ENCODE measurements around the gene TMEM59L. TPM values are rescaled to one million over a fixed set of nuclear protein-coding genes. Genes with fewer than 3 reads are reported as not detected.

The TMEM59L gene
- total and polyA plus RNA-seq, 9 of the 15 experiments (the other 6 are each of a cell fraction or from before 2014, with no cell fraction given): 0.37 TPM; not detected in 8

DNA sequence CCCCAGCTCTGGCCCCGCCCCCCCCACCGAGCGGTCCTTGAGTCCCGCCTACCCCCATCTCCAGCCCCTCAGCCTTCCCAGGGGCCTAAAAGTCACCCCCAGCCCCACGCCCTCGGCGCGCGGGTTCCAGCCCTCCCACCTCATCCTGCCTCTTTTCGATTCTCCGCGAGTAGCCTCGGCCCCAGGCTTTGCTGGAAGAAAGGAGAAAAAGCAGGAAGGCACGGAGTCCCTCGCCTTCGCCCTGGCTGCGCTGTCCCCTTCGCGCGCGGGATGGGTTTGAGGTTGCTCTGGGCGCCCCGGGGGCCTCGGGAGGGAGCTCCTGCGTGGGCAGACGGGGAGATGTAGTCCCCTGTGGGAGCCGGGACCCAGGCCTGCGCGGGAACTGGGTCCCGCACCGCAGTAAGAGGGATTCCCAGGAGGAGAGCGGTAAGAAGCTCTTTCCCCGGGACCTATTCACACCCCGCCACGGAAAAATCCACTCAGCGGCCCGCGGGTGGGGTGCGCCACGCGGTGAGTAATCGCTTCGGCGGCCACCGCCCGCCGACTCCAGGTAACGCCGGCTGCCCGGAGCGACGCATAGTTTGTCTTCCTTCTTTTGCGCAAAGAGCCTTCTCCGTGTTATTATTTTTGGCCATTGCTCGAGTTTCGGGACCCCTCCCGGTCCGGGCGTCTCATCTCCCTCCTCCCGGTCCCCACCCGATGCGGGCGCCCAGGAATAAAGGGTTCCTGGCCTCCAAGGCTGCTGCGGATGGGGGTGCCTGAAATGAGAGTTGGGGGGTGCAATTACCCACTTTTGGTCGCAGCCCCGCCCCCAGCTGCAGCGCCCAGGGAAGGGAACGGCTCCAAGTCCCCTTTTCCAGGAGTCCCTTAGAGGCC, 5.2 kb upstream of the TMEM59L start:
- Histone ChIP-seq H3K9me1 (ENCODE audit: control insufficient read depth, insufficient read depth, low read length) (no peaks in the 10 kb centered on the region), H3K4me3 (no peak overlapping the region), H3K9ac (ENCODE audit: insufficient read depth in 1 of 2, low read depth in 2 of 2, low read length in 2 of 2) (no peak overlapping the region), H3K79me2 (ENCODE audit: control insufficient read depth, insufficient read depth, low read length) (no peaks in the 10 kb centered on the region), H3K9me3 (replicated peaks; ENCODE audit: control insufficient read depth, insufficient read depth, low read depth, low read length) (no peaks in the 10 kb centered on the region), H3K27ac (ENCODE audit: extremely low read depth, low read depth, low read length) (no peak overlapping the region), H3K36me3 (ENCODE audit: control insufficient read depth, insufficient read depth, low read length) (no peaks in the 10 kb centered on the region), H3K4me1 (replicated peaks in 1 of 2; ENCODE audit: control insufficient read depth in 2 of 2, insufficient read depth in 2 of 2, low read length in 2 of 2) (peaks cover 0 to 67% of the 10 kb centered on the region in 2 experiments; a peak in 2 of 5 replicates), H3K4me2 (ENCODE audit: insufficient read depth, low read length) (no peak overlapping the region), H2AFZ (ENCODE audit: low read depth, low read length) (no peak overlapping the region), H3K27me3 (ENCODE audit: control insufficient read depth in 2 of 2, insufficient read depth in 2 of 2, low read length in 2 of 2) (peaks cover 47 to 73% of the 10 kb centered on the region in 2 experiments), H4K20me1 (replicated peaks; ENCODE audit: control insufficient read depth, insufficient read depth, low read length) (peaks cover 32% of the 10 kb centered on the region)
- ATAC-seq (no peak), DNase-seq (ENCODE audit: extremely low read depth in 1 of 4, low spot score in 3 of 4) (peak in 1 of 4 experiments; percentile 37), FAIRE-seq (no peak)
- 4% methylated on average over 47 of the region's 68 CpGs for WGBS (ENCODE audit: insufficient coverage, low coverage, missing lambda C conversion rate)
- TF ChIP-seq HNRNPK (IDR thresholded peaks at IDR 0.05; ENCODE audit: low read depth, low read length, poor library complexity, severe bottlenecking): no peak
- no peak for TF ChIP-seq RBFOX2 (IDR thresholded peaks at IDR 0.05; ENCODE audit: low read depth, low read length)
- TF ChIP-seq, protein P1, sequence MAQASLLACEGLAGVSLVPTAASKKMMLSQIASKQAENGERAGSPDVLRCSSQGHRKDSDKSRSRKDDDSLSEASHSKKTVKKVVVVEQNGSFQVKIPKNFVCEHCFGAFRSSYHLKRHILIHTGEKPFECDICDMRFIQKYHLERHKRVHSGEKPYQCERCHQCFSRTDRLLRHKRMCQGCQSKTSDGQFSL (CRISPR knock-in tag; IDR thresholded peaks at IDR 0.05): 0 out of 2 replicates have a peak, but pooled peaks have one; percentile 31
- TF ChIP-seq, protein P1 (tag; IDR thresholded peaks at IDR 0.05): no peak
- TF ChIP-seq SAFB (IDR thresholded peaks at IDR 0.05; ENCODE audit: borderline replicate concordance, low read depth, low read length): peak; percentile 69; the same call in 1 of the 2 replicates
- TF ChIP-seq TRIM24 (IDR thresholded peaks at IDR 0.05): no peak
- TF ChIP-seq, protein P2, sequence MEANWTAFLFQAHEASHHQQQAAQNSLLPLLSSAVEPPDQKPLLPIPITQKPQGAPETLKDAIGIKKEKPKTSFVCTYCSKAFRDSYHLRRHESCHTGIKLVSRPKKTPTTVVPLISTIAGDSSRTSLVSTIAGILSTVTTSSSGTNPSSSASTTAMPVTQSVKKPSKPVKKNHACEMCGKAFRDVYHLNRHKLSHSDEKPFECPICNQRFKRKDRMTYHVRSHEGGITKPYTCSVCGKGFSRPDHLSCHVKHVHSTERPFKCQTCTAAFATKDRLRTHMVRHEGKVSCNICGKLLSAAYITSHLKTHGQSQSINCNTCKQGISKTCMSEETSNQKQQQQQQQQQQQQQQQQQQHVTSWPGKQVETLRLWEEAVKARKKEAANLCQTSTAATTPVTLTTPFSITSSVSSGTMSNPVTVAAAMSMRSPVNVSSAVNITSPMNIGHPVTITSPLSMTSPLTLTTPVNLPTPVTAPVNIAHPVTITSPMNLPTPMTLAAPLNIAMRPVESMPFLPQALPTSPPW (CRISPR knock-in tag; IDR thresholded peaks at IDR 0.05): 0 out of 2 replicates have a peak, but pooled peaks have one; percentile 6
- in situ Hi-C loops (cut with MboI) (no loop called here), intact Hi-C loops (cut with micrococcal nuclease) (no loop called here)
- ChIA-PET POLR2A (interaction anchor here (0.7 kb wide), 1 partner anchor 154 kb away, joined by 4 read pairs; no protein-coding TSS in a partner anchor), CTCF (ENCODE audit: low intra/inter-chr PET ratio) (no interaction called here)
- BruUV-seq (replicated peaks): no TSS peak
